HepG2 (cell line): ENCODE results near the gene SP3. TPM values are rescaled to one million over a fixed set of nuclear protein-coding genes. Genes with fewer than 3 reads are reported as not detected.
A peak's percentile ranks its signal among the peaks of the same experiment; 100 is the strongest.

Experiments used
- BRF2 ChIP-seq: sonication (generic); formaldehyde crosslinking; IDR thresholded peaks from 2 replicates; pipeline ENCODE4 v1.8.1; 2022; ENCODE audit warnings: mild to moderate bottlenecking, missing genetic modification reagents
- CREB3 ChIP-seq: sonication (generic); formaldehyde crosslinking; IDR thresholded peaks from 2 replicates; pipeline ENCODE4 v1.5.0; 2020; ENCODE audit warnings: missing genetic modification reagents
- DPF2 ChIP-seq: sonication (generic); formaldehyde crosslinking; IDR thresholded peaks from 2 replicates; pipeline ENCODE4 v1.4.0; 2020; ENCODE audit warnings: mild to moderate bottlenecking, low read depth, missing genetic modification reagents, borderline replicate concordance
- KIAA2018 ChIP-seq: sonication (generic); formaldehyde crosslinking; IDR thresholded peaks from 2 replicates; pipeline ENCODE4 v1.5.0; 2020; ENCODE audit warnings: mild to moderate bottlenecking, missing genetic modification reagents, borderline replicate concordance
- MAZ ChIP-seq, 2 experiments: sonication (generic) in 1 of 2; formaldehyde crosslinking in 1 of 2; IDR thresholded peaks; 2 replicates each; pipeline versions ENCODE4 v1.5.0 to v1.6.1; 2012 to 2020; ENCODE audit warnings: low read depth in 2 of 2, mild to moderate bottlenecking in 2 of 2, borderline replicate concordance in 1 of 2, improper control_type of control experiment in 1 of 2, low read length in 1 of 2, missing genetic modification reagents in 1 of 2, moderate library complexity in 1 of 2
- PBX2 ChIP-seq: IDR thresholded peaks from 2 replicates; pipeline ENCODE4 v1.6.1; 2016; ENCODE audit warnings: control low read depth
- POLR2AphosphoS5 ChIP-seq: IDR thresholded peaks from 2 replicates; pipeline ENCODE4 v1.6.1; 2012; ENCODE audit warnings: low read depth, low read length
- ZNF335 ChIP-seq: sonication (generic); formaldehyde crosslinking; IDR thresholded peaks from 2 replicates; pipeline ENCODE4 v1.4.0; 2020; ENCODE audit warnings: missing genetic modification reagents
- ZNF431 ChIP-seq: sonication (generic); formaldehyde crosslinking; IDR thresholded peaks from 2 replicates; pipeline ENCODE4 v1.9.0; 2022; ENCODE audit warnings: missing genetic modification reagents, low read depth, mild to moderate bottlenecking, borderline replicate concordance
- polyA plus RNA-seq, 8 experiments: library from polyadenylated mRNA; depleted of rRNA in 3 of 8; stranded (reverse) in 7 of 8; unstranded in 1 of 8; fragments of >200 nt; fragmentation: Illumina TruSeq in 4 of 8; extraction: Trizol in 4 of 8; gene quantifications; 2 replicates each; pipeline versions ENCODE4 v1.2.1 to v1.2.3, GENCODE V29; 2011 to 2016; ENCODE audit warnings: low read depth in 4 of 8, missing spikeins in 1 of 8, mixed read lengths in 1 of 8; ENCODE audit not compliant: insufficient read depth in 1 of 8
- total RNA-seq, 5 experiments: library from RNA; depleted of rRNA; stranded (reverse); fragments of >200 nt; fragmentation: Illumina TruSeq; extraction: Trizol; gene quantifications; 2 replicates each; pipeline ENCODE4 v1.2.3, GENCODE V29; 2016; ENCODE audit warnings: low read depth in 1 of 5
- TF ChIP-seq, protein P1 (sequence below): sonication (generic); formaldehyde crosslinking; IDR thresholded peaks from 2 replicates; pipeline ENCODE4 v1.5.0; 2020; ENCODE audit warnings: missing genetic modification reagents
- TF ChIP-seq, protein P2 (sequence below): sonication (generic); formaldehyde crosslinking; IDR thresholded peaks from 2 replicates; pipeline ENCODE4 v1.5.1; 2020; ENCODE audit warnings: missing genetic modification reagents, mild to moderate bottlenecking, borderline replicate concordance

SP3 gene
- total and polyA plus RNA-seq, 2 of the 13 experiments (the other 11 are each of a cell fraction or from before 2014, with no cell fraction given) = 57.3 to 132 TPM

GRCh38 chr2:173964565-173965371, 405 bp downstream of the SP3 start (continued):
- TF ChIP-seq BRF2 (CRISPR knock-in tag) = peak; percentile 35; the same call in 1 of the 2 replicates
- TF ChIP-seq, protein P1, sequence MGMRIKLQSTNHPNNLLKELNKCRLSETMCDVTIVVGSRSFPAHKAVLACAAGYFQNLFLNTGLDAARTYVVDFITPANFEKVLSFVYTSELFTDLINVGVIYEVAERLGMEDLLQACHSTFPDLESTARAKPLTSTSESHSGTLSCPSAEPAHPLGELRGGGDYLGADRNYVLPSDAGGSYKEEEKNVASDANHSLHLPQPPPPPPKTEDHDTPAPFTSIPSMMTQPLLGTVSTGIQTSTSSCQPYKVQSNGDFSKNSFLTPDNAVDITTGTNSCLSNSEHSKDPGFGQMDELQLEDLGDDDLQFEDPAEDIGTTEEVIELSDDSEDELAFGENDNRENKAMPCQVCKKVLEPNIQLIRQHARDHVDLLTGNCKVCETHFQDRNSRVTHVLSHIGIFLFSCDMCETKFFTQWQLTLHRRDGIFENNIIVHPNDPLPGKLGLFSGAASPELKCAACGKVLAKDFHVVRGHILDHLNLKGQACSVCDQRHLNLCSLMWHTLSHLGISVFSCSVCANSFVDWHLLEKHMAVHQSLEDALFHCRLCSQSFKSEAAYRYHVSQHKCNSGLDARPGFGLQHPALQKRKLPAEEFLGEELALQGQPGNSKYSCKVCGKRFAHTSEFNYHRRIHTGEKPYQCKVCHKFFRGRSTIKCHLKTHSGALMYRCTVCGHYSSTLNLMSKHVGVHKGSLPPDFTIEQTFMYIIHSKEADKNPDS (CRISPR knock-in tag) = no peak; the same call in 1 of the 2 replicates
- TF ChIP-seq CREB3 (CRISPR knock-in tag) = no peak
- TF ChIP-seq PBX2 (CRISPR knock-in tag) = no peak
- TF ChIP-seq KIAA2018 (CRISPR knock-in tag) = no peak
- TF ChIP-seq DPF2 (CRISPR knock-in tag) = no peak
- peak; percentile 90 for TF ChIP-seq MAZ (IDR thresholded peaks at IDR 0.05; ENCODE audit: borderline replicate concordance, low read depth, low read length)
- TF ChIP-seq MAZ (CRISPR knock-in tag; IDR thresholded peaks at IDR 0.05; ENCODE audit: low read depth) = no peak
- TF ChIP-seq ZNF335 (CRISPR knock-in tag) = no peak; the same call in 1 of the 2 replicates
- TF ChIP-seq POLR2AphosphoS5 = peak; percentile 88
- no peak for TF ChIP-seq ZNF431 (CRISPR knock-in tag)
- TF ChIP-seq, protein P2, sequence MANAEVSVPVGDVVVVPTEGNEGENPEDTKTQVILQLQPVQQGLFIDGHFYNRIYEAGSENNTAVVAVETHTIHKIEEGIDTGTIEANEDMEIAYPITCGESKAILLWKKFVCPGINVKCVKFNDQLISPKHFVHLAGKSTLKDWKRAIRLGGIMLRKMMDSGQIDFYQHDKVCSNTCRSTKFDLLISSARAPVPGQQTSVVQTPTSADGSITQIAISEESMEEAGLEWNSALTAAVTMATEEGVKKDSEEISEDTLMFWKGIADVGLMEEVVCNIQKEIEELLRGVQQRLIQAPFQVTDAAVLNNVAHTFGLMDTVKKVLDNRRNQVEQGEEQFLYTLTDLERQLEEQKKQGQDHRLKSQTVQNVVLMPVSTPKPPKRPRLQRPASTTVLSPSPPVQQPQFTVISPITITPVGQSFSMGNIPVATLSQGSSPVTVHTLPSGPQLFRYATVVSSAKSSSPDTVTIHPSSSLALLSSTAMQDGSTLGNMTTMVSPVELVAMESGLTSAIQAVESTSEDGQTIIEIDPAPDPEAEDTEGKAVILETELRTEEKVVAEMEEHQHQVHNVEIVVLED (CRISPR knock-in tag) = no peak
